ENCODE data around the gene TMEM43.
A peak's percentile ranks its signal among the peaks of the same experiment; 100 is the strongest.
"Not testable (repeated sequence)": the region's sequence is repeated elsewhere in the genome, so short reads cannot be mapped to it uniquely, and the experiment has no call there.

The TMEM43 gene

GRCh38 chr3:14093831-14094230 is 31.0 kb upstream of the TMEM43 start:
- H3K4me3 ChIP-seq (ENCODE audit: low read depth, low read length): no peak overlapping the region
- DNase-seq (ENCODE audit: low read depth): no peak
- TF ChIP-seq, protein P1, sequence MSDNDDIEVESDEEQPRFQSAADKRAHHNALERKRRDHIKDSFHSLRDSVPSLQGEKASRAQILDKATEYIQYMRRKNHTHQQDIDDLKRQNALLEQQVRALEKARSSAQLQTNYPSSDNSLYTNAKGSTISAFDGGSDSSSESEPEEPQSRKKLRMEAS (IDR thresholded peaks at IDR 0.05; ENCODE audit: low read depth, low read length): no peak
- TF ChIP-seq MYC (IDR thresholded peaks at IDR 0.05; ENCODE audit: low read depth, low read length) (no peak), POLR2A (IDR thresholded peaks at IDR 0.05; ENCODE audit: extremely low read depth, insufficient read length) (no peak)

DNA sequence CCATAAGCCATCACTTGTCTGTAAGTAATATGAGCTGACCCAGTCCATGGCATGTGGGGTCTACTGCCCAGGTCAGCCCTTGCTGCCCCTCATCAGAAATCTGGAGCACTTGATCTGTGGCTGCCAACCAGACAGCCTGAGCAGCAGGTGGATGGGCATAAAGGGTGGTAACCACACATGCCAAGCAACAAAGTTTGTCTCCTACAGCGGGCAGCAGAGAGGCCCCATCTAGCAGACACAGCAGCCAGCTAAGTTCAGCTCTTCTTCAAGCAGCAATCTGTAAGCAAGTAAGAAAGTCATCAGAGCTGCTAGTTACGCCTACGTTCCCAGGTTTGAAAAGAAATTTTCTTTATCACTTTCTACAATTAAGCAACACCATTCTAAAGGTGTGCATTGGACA is 28.1 kb upstream of the TMEM43 start:
- no peak overlapping the region for H3K4me3 ChIP-seq (ENCODE audit: low read depth, low read length)
- TF ChIP-seq CTCF (IDR thresholded peaks at IDR 0.05; ENCODE audit: low read depth, low read length) (no peak), MYC (IDR thresholded peaks at IDR 0.05; ENCODE audit: low read depth, low read length) (no peak), POLR2A (IDR thresholded peaks at IDR 0.05; ENCODE audit: extremely low read depth, insufficient read length) (no peak)
- TF ChIP-seq, protein P1 (IDR thresholded peaks at IDR 0.05; ENCODE audit: low read depth, low read length): no peak
- DNase-seq (ENCODE audit: low read depth): no peak

DNA sequence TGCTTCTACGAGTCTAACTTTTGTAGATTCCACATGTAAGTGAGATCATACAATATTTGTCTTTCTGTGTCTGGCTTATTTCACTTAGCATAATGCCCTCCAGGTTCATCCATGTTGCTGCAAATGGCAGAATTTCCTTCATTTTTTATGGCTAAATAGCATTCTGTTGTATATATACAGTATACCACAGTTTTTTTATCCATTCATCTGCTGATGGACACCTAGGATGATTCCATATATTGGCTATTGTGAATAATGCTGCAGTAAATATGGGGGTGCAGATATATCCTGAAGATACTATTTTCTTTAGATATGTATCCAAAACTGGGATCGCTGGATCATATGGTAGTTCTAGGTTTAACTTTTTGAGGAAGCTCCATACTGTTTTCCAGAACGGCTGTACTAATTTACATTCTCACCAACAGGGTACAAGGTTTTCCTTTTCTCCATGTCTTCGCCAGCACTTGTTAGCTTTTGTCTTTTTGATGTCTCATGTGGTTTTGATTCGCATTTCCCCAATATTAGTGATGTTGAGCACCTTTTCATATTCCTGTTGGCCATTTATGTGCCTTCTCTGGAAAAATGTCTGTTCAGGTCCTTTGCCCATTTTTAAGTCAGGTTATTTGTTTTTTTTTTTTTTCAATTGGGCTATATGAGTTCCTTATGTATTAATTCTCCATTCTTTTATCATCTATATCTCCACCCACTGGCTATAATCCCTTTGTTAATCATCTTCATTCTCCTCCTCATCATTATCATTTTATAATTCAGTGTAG is 27.0 kb upstream of the TMEM43 start:
- no peak overlapping the region for H3K4me3 ChIP-seq (ENCODE audit: low read depth, low read length)
- no peak for DNase-seq (ENCODE audit: low read depth)
- TF ChIP-seq MYC (IDR thresholded peaks at IDR 0.05; ENCODE audit: low read depth, low read length) (no peak), CTCF (IDR thresholded peaks at IDR 0.05; ENCODE audit: low read depth, low read length) (no peak), POLR2A (IDR thresholded peaks at IDR 0.05; ENCODE audit: extremely low read depth, insufficient read length) (no peak)
- TF ChIP-seq, protein P1 (IDR thresholded peaks at IDR 0.05; ENCODE audit: low read depth, low read length): no peak

DNA sequence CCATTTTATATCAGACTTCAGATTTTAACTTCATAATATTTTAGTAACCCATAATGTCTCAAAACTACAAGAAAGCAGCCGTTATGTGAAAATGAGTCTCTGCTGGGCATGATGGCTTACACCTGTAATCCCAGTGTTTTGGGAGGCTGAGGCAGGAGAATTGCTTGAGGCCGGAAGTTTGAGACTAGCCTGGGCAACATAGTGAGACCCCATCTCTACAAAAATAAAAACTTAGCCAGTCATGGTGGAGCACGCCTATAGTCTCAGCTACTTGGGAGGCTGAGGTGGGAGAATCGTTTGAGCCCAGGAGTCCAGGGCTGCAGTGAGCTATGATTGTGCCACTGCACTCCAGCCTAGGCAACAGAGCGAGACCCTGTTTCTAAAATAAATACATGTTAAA is 15.0 kb upstream of the TMEM43 start:
- not testable (repeated sequence) for H3K4me3 ChIP-seq (ENCODE audit: low read depth, low read length); DNase-seq (ENCODE audit: low read depth)

GRCh38 chr3:14110699-14111098 is 14.2 kb upstream of the TMEM43 start:
- H3K4me3 ChIP-seq (ENCODE audit: low read depth, low read length): no peak overlapping the region
- DNase-seq (ENCODE audit: low read depth): no peak
- TF ChIP-seq POLR2A (IDR thresholded peaks at IDR 0.05; ENCODE audit: extremely low read depth, insufficient read length) (no peak), CTCF (IDR thresholded peaks at IDR 0.05; ENCODE audit: low read depth, low read length) (no peak), MYC (IDR thresholded peaks at IDR 0.05; ENCODE audit: low read depth, low read length) (no peak)
- TF ChIP-seq, protein P1 (IDR thresholded peaks at IDR 0.05; ENCODE audit: low read depth, low read length): no peak

GRCh38 chr3:14113965-14114635 is 10.8 kb upstream of the TMEM43 start:
- no peak for TF ChIP-seq POLR2A (IDR thresholded peaks at IDR 0.05; ENCODE audit: extremely low read depth, insufficient read length)
- TF ChIP-seq CTCF (IDR thresholded peaks at IDR 0.05; ENCODE audit: low read depth, low read length): peak; percentile 6
- DNase-seq (ENCODE audit: low read depth): no peak
- no peak overlapping the region for H3K4me3 ChIP-seq (ENCODE audit: low read depth, low read length)

All from NB4 (cell line).